Astrocyte (in vitro differentiated cells and primary cell): Measurements from ENCODE around the gene ARMH1. TPM values are rescaled to one million over a fixed set of nuclear protein-coding genes. Genes with fewer than 3 reads are reported as not detected.

Source experiments
- DNase-seq: peaks from one replicate; pipeline ENCODE4 v3.0.0-alpha.2; 2010; ENCODE audit warnings: low read depth
- FAIRE-seq: peaks from 2 replicates; lab custom pipeline; 2011; peaks lifted over from hg19 to GRCh38; lab: Jason Lieb, UNC
- H2AFZ ChIP-seq: 2 replicates; pipeline ENCODE4 v1.6.0; 2012; ENCODE audit warnings: low read depth, low read length, inconsistent platforms
- H3K27ac ChIP-seq: 2 replicates; pipeline ENCODE4 v1.5.1; 2011; ENCODE audit warnings: low read depth, low read length, inconsistent platforms
- H3K27me3 ChIP-seq: 2 replicates; pipeline ENCODE4 v1.6.0; 2011; ENCODE audit warnings: low read length, inconsistent platforms; ENCODE audit not compliant: insufficient read depth
- H3K36me3 ChIP-seq: 2 replicates; pipeline ENCODE4 v1.5.1; 2011; ENCODE audit warnings: low read length, inconsistent platforms; ENCODE audit not compliant: insufficient read depth
- H3K4me1 ChIP-seq: 2 replicates; pipeline ENCODE4 v1.5.1; 2011; ENCODE audit warnings: low read length, inconsistent platforms; ENCODE audit not compliant: insufficient read depth
- H3K4me2 ChIP-seq: 2 replicates; pipeline ENCODE4 v1.6.0; 2012; ENCODE audit warnings: low read length, inconsistent platforms
- H3K4me3 ChIP-seq: 2 replicates; pipeline ENCODE4 v1.5.1; 2011; ENCODE audit warnings: low read depth, mild to moderate bottlenecking, low read length, inconsistent platforms; ENCODE audit not compliant: insufficient read depth
- H3K79me2 ChIP-seq: 2 replicates; pipeline ENCODE4 v1.6.0; 2012; ENCODE audit warnings: mild to moderate bottlenecking, low read length, inconsistent platforms; ENCODE audit not compliant: insufficient read depth
- H3K9ac ChIP-seq: 2 replicates; pipeline ENCODE4 v1.6.0; 2012; ENCODE audit warnings: mild to moderate bottlenecking, low read length, inconsistent platforms
- H3K9me3 ChIP-seq: 2 replicates; pipeline ENCODE4 v1.5.1; 2012; ENCODE audit warnings: low read depth, mild to moderate bottlenecking, low read length, inconsistent platforms; ENCODE audit not compliant: insufficient read depth
- H4K20me1 ChIP-seq: 2 replicates; pipeline ENCODE4 v1.6.0; 2012; ENCODE audit warnings: low read length, inconsistent platforms; ENCODE audit not compliant: insufficient read depth
- H3K27ac Mint-ChIP-seq: one replicate; pipeline ENCODE4 v1.8.0; 2021; ENCODE audit warnings: mild to moderate bottlenecking, mixed read lengths; ENCODE audit not compliant: unreplicated experiment
- H3K27me3 Mint-ChIP-seq: one replicate; pipeline ENCODE4 v1.8.0; 2021; ENCODE audit warnings: low read depth, mixed read lengths; ENCODE audit not compliant: unreplicated experiment
- H3K36me3 Mint-ChIP-seq: one replicate; pipeline ENCODE4 v1.8.0; 2021; ENCODE audit warnings: low read depth, mixed read lengths; ENCODE audit not compliant: unreplicated experiment
- H3K4me1 Mint-ChIP-seq: one replicate; pipeline ENCODE4 v1.8.0; 2021; ENCODE audit warnings: low read depth, mixed read lengths; ENCODE audit not compliant: unreplicated experiment
- H3K4me3 Mint-ChIP-seq: one replicate; pipeline ENCODE4 v1.8.0; 2021; ENCODE audit warnings: mild to moderate bottlenecking, moderate library complexity, mixed read lengths; ENCODE audit not compliant: unreplicated experiment
- H3K9me3 Mint-ChIP-seq: one replicate; pipeline ENCODE4 v1.8.0; 2021; ENCODE audit warnings: mild to moderate bottlenecking, mixed read lengths; ENCODE audit not compliant: unreplicated experiment
- CTCF ChIP-seq: IDR thresholded peaks from 2 replicates; pipeline ENCODE4 v1.5.1; 2011; ENCODE audit warnings: low read depth, mild to moderate bottlenecking, inconsistent platforms, low read length, moderate library complexity; ENCODE audit not compliant: insufficient read depth
- EZH2 ChIP-seq: IDR thresholded peaks from 2 replicates; pipeline ENCODE4 v1.6.1; 2012; ENCODE audit warnings: mild to moderate bottlenecking, low read length, inconsistent platforms; ENCODE audit not compliant: insufficient read depth
- total RNA-seq: library from RNA; stranded (reverse); gene quantifications from 2 replicates; pipeline ENCODE4 v1.2.1, GENCODE V29; 2021

The ARMH1 gene
- total RNA-seq, 1 donor from 2014 or later, result 2.5 TPM

- no peaks in the 10 kb centered on the region for H3K79me2 ChIP-seq
- H3K9me3 Mint-ChIP-seq, result no peaks in the 10 kb centered on the region
- H3K36me3 ChIP-seq, result peaks cover 5% of the 10 kb centered on the region
- H3K4me1 ChIP-seq, result peaks cover 8% of the 10 kb centered on the region
- peak overlapping the region; percentile 13 for H3K4me3 Mint-ChIP-seq
- peaks cover 6% of the 10 kb centered on the region for H3K4me1 Mint-ChIP-seq
- no peaks in the 10 kb centered on the region for H3K27me3 ChIP-seq
- DNase-seq, result no peak
- FAIRE-seq, result no peak
- H3K27me3 Mint-ChIP-seq, result no peaks in the 10 kb centered on the region
- H3K9ac ChIP-seq, result no peak overlapping the region
- H3K36me3 Mint-ChIP-seq, result peaks cover 22% of the 10 kb centered on the region
- peaks cover 44% of the 10 kb centered on the region for H4K20me1 ChIP-seq
- peak overlapping the region; percentile 16 for H3K27ac Mint-ChIP-seq
- H3K27ac ChIP-seq, result no peak overlapping the region
- H3K4me2 ChIP-seq, result no peak overlapping the region
- TF ChIP-seq EZH2 (no peak), CTCF (no peak)
- no peaks in the 10 kb centered on the region for H3K9me3 ChIP-seq
- no peak overlapping the region for H2AFZ ChIP-seq
- no peak overlapping the region for H3K4me3 ChIP-seq
These were observed 25.8 kb upstream of the ARMH1 start for GRCh38 chr1:44648529-44649250.

- FAIRE-seq (no peak), DNase-seq (no peak)
- H3K4me1 ChIP-seq, result no peaks in the 10 kb centered on the region
- no peak overlapping the region for H3K4me3 Mint-ChIP-seq
- no peaks in the 10 kb centered on the region for H3K9me3 Mint-ChIP-seq
- peaks cover 6% of the 10 kb centered on the region for H3K4me1 Mint-ChIP-seq
- H3K27ac ChIP-seq, result no peak overlapping the region
- H3K4me2 ChIP-seq, result no peak overlapping the region
- no peak overlapping the region for H2AFZ ChIP-seq
- no peaks in the 10 kb centered on the region for H3K9me3 ChIP-seq
- H3K27me3 ChIP-seq, result no peaks in the 10 kb centered on the region
- no peak for TF ChIP-seq EZH2
- TF ChIP-seq CTCF, result no peak
- H3K36me3 Mint-ChIP-seq, result peaks cover 20% of the 10 kb centered on the region
- no peak overlapping the region for H3K27ac Mint-ChIP-seq
- peaks cover 35% of the 10 kb centered on the region for H4K20me1 ChIP-seq
- no peaks in the 10 kb centered on the region for H3K79me2 ChIP-seq
- no peak overlapping the region for H3K9ac ChIP-seq
- H3K27me3 Mint-ChIP-seq, result no peaks in the 10 kb centered on the region
- no peak overlapping the region for H3K4me3 ChIP-seq
- peaks cover 5% of the 10 kb centered on the region for H3K36me3 ChIP-seq
These were observed 24.7 kb upstream of the ARMH1 start for GRCh38 chr1:44649788-44650158.

- Mint-ChIP-seq H3K9me3 (no peaks in the 10 kb centered on the region), H3K4me1 (peaks cover 6% of the 10 kb centered on the region), H3K4me3 (no peak overlapping the region), H3K36me3 (peaks cover 18% of the 10 kb centered on the region), H3K27ac (no peak overlapping the region), H3K27me3 (no peaks in the 10 kb centered on the region)
- FAIRE-seq (no peak), DNase-seq (no peak)
- Histone ChIP-seq H4K20me1 (peaks cover 35% of the 10 kb centered on the region), H3K36me3 (peaks cover 5% of the 10 kb centered on the region), H3K4me2 (no peak overlapping the region), H3K4me3 (no peak overlapping the region), H3K4me1 (no peaks in the 10 kb centered on the region), H3K9ac (no peak overlapping the region), H3K9me3 (no peaks in the 10 kb centered on the region), H2AFZ (no peak overlapping the region), H3K27ac (no peak overlapping the region), H3K79me2 (no peaks in the 10 kb centered on the region), H3K27me3 (no peaks in the 10 kb centered on the region)
- TF ChIP-seq CTCF, result no peak
- TF ChIP-seq EZH2, result no peak
These were observed 24.2 kb upstream of the ARMH1 start for GRCh38 chr1:44650159-44650831.
